Hematopoietic multipotent progenitor cell treated with erythropoietin and hydrocortisone succinate and interleukin-3 and kit ligand, for 15 days (in vitro differentiated cells): ENCODE data around the gene LARP6.
"Not testable (repeated sequence)": the region's sequence is repeated elsewhere in the genome, so short reads cannot be mapped to it uniquely, and the experiment has no call there.

Experiments
- DNase-seq: peaks from one replicate; pipeline ENCODE4 v3.0.0-alpha.2; 2015; ENCODE audit warnings: low spot score

Gene LARP6

DNA sequence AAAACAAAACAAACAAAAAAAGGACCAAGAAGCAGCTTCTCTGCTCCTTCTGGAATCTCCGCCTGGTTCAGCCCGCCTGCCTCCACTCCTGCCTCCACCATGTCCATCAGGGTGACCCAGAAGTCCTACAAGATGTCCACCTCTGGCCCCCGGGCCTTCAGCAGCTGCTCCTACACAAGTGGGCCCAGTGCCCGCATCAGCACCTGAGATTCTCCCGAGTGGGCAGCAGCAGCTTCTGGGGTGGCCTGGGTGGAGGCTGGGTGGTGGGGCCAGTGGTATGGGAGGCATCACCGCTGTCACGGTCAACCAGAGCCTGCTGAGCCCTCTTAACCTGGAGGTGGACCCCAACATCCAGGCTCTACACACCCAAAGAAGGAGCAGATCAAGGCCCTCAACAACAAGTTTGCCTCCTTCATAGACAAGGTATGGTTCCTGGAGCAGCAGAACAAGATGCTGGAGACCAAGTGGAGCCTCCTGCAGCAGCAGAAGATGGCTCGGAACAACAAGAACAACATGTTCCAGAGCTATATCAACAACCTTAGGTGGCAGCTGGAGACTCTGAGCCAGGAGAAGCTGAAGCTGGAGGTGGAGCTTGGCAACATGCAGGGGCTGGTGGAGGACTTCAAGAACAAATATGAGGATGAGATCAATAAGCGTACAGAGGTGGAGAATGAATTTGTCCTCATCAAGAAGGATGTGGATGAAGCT lies 4.8 kb upstream of the LARP6 start:
- not testable (repeated sequence) for DNase-seq

DNA sequence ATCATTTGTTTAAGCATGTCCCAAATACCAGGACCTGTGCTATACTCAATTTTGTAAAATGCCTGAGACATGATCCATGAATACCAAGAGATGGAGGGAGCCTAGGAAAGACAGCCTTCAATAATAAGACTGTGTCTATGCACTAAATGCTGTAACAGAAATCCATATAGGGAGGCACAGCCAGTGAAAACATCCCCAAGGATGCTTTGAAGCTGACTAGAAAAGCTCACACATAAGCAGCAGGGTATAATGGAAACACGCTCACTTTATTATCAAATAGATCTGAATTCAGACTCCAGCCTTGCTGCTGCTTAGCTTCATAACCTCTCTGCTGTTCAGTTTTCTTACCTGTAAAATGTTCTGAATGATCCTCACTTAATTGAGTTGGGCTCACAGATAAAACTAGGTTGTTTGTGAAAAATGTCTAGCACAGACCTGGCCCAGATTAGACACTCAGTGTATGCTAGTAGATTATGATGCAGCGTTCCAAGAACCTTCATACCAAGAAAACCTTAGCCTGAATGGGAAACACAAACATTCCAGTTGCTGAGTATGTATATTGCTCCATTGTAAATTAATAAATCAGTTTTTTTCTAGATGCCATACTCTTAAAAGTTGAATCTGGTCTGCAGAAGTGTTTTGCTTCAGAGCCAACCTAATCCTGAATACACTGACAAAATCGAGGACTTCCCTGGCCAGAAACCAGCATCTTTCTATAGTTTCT lies 3.8 kb upstream of the LARP6 start:
- no peak for DNase-seq

DNA sequence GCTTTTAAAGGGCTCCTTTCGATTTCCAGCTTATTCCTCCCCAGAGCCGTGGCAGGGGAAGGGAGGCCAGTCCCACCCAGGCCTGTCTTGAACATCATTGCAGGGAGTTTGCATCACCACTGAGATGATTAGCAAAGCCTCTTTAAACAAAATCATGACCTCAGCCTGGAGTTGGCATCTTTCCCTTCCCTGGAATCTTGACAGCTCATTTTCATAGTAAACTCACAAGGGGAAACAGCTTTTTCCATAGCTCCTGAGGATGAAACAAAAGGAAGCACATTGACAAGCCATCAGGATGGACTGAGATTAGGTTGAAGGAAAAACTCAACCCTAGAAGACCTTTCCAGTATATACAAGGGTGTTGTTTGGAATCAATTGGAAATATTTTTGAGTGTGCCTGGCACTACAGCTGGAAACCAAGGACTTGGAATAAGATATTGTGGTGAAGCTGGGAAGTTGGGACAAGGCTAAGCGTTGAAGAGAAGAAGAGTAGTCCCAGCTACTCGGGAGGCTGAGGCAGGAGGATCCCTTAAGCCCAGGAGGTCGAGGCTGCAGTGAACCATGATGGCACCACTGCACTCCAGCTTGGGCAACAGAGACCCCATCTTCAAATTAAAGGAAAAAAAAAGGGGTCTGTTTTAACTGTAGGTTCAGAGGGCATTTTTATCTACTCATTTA lies 3.1 kb upstream of the LARP6 start:
- no peak for DNase-seq

DNA sequence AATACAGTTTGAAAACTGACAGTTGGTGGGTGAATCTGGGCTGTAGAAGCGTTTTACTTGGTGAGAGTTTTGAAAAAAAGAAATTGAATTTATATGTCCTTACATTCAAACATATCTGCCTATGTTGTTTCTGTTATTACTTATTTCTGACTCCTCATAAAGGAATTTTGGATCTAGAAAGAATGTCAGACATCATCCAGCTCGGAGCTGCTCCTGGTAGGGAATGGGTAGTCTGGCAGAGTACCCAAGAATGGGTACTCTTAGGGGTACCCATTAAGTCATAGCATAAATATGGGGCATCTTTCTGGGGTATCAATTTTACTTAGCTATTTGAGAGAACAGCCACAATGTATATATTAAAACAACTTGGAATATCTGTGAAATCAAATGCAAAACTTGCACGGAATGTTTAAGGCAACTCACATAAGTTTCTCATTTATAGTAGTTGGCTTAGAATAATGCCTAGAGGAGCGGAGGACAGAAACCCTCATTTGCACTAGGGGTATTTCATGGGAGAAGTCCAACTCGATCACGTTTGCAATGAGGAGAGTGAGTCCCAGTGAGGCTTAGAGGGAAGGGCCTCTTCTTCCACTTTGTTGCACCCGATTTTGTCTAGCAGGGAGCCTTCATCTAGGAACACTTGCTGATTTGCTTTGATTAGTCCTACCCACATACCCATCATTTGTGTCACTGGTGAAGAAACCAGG lies 2.4 kb upstream of the LARP6 start:
- DNase-seq: no peak

DNA sequence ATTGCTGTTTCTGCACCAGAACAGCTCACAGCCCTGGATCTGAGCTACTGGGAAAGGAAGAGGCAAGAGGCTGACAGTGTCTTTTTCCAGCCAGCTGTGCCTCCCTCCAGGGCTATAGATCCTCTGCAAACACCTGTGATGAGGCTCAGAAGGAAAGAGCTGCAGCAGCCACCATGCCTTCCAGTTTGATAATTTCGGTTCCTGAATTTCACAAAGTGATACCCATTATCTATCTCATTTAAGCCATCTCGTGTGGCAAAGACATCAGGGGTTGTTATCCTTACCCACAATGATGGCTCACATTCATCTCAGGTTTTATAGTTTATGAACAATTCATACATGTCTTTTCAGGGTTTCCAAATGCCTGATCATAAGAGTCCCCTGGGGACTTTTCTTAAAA lies 1.8 kb upstream of the LARP6 start:
- no peak for DNase-seq

DNA sequence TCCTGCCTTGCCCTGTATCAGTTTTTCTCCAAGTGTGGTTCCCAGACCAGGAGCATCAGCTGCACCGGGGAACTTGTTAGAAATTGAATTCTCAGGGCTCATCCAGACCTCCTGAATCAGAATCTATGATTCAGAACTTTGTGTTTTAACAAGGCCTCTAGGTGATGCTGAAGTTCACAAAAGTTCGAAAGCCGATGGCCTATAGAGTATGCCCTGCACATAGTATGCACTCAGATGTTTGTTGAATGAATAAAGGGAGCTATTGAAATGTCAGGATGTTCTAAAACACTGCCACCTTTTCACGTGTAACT lies 664 bp upstream of the LARP6 start:
- no peak for DNase-seq

DNA sequence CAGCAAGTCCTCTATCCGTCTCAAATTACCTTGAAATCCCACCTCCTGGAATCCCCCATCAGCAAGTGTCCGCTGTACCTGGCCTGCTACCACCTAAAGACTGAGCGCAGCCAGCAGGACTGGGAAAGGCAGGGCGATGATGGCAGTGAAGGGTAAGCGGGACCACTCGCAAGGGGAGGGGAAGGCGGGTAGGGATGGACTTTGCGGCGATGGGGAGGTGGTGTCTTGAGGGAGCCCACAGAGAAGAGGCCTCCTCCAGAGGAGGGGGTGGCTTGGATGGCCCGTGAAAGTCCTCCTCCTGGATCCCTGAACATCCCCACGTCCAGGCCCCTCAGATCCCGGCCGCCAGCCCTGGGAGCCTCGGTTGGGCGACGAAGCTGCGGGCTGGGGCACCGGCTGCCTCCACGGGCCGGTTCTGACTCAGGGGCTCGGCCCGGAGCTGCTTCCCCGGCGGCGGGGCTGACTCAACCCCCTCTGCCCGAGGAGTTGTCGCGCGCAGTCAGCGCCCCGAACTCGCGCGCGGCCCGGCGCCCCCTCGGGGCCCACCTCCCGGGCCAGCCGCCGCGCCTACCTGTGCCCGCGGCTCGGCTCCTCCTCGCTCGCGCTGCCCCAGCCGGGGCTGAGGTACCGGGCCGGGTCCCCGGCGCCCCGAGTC lies 512 bp downstream of the LARP6 start:
- DNase-seq: no peak

DNA sequence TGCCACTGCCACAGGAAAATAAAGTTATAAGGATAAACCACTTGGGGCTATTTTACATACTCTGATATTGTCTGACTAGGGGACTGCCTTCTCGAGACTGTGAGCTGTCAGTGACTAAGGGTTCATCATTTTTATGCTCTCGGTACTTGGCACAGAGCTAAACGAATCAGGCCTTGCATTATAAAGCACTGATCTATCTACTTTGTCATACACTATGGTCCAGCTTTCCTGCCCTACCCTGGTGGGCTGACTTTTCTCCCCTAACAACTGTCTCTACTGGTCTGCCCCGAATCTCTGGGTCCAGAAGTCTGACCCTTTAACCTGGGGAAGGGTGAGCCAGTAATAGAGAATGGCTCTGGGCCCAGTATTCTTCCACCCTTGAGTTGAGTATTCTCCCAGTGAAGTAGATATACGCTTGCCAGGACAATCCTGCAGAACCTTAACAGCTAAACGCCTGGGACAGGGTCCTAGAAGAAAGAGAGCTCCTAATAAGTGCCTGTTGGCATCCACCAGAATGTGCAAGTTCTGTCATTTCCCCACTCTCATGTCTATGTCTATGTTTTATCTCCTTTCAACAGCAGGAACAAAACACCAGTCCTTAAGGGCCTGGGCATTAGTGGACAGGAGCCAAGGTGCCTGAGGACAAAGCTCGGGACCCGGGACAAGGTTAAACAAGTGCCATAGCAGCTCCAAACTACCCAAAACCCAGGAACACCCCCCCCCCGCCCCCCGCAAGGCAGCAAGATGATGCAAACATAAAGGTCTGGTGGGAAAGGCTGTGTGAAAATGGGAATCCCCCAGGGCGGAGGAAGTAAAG lies 1.2 kb downstream of the LARP6 start:
- DNase-seq: no peak

DNA sequence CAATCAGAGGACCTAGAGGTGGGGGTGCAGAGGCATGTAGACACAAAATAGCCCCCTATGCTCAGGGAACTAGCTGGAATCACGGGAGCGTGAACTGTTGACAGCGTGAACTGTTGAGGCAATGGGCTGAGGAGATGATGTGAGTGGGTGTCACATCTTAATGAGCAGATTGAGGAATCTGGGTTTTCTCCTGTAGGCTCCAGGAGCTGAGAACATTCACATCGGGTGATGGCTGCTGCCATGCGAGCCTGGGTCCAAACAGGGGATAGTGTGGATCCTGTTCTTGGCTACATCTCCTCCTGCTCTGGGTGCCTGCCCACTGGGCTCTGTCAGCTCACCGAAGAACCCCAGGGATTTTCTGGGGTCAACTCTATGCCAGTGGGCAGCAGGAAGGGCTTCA lies 2.1 kb downstream of the LARP6 start:
- DNase-seq: no peak

DNA sequence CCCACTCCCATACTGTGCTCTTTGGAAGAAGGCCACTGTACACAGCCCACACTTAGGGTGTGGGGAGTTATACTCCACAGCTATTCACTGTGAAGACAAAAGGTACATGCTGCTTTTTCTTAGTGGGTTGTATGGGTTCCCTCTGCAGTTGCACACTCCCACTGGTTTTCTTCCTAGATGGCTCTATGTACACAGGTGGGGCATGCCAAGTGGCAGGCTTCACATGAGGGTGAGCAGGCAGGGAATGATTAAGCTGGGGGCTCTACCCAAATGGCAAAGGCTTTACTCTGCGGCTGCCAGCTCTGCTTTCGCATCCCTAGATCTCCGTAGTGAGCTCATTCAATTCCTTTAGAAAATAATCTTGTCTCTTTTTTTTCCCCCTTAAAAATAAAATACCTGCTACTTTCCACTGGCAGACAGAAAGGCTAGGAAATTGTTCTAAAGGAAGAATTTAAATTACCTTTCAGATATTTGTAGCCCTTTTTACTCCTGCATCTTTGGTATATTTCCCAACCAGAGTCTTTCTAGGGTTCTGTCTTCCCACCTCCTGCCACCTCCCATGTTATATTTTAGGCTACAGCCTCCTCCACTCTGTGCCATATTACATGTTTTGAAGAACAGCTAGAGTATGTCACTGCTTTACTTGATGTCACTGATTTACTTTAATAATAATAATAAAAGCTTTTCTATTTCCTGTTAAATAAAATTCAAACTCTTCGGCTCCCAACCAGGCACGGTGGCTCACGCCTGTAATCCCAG lies 8.2 kb downstream of the LARP6 start:
- no peak for DNase-seq

DNA sequence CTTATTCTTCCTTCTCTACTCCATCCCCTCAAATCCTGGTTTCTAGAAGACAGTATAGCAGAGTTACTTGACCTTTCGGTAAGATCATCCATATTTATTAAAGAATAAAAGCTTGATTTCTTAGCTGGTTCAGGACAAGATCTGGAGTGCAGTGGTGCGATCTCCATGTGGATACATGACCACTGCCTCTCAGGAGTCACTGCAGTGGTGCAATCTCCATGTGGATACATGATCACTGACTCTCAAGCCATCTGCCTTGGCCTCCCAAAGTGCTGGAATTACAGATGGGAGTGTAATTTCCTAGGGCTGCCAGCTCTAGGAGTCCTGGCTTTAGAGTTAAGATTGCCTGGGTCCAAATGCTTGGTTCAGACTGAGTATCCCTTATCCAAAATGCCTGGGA lies 16.5 kb downstream of the LARP6 start:
- DNase-seq: no peak

DNA sequence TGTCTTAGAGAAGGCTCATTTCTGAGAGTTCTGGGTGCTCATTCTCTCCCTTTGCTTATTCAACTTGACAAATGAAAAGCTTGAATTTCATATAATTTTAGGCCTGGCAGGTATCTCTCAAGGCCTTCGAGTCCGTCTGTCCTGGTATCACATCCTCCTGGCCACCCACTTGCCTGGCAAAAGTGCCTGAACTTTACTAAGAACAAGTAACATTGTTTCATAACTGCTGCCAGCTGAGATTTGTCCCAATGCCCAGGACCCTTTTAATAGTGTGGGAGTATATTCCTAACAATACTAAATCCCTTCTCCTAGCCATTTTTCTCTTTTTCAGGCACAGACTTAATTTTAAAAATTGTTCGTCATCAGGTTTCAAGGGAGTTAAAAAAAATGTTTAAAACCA lies 18.1 kb downstream of the LARP6 start:
- no peak for DNase-seq

DNA sequence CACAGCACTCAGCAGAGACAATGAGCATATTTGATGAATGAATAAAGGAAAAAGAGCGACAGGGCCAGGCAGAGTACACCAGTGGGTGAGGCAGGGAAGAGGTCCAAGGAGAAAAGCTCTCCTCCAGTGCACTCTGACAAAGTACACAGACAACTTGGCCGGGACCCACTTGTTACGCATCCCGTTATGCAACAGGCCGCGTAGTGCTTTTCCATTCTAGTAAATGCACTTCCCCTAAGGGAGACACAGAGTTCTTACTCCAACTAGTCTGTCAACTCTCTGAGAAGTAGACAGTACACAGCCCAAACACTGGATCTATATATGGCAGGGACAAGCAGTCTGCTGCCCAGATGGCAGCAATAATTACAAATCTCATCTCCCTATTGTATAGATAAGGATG lies 18.5 kb downstream of the LARP6 start:
- no peak for DNase-seq

DNA sequence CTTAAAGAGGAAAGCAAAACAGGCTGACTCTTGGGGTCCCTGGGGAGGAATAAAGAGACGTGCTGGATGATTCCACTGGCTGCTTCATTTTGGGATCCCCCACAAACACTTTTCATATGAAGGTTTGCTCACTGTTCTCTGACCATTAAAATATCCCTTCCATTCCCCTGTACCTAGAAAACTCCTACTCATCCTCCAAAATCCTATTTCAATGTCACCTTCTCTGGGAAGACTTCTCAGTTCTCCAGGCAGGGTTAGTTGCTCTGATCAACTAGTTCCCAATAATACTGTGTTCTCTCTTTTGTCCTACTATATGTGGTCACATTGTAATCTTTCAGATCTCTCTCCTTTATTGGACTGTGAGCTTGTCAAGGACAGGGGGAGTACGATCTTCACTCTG lies 19.0 kb downstream of the LARP6 start:
- DNase-seq: no peak

DNA sequence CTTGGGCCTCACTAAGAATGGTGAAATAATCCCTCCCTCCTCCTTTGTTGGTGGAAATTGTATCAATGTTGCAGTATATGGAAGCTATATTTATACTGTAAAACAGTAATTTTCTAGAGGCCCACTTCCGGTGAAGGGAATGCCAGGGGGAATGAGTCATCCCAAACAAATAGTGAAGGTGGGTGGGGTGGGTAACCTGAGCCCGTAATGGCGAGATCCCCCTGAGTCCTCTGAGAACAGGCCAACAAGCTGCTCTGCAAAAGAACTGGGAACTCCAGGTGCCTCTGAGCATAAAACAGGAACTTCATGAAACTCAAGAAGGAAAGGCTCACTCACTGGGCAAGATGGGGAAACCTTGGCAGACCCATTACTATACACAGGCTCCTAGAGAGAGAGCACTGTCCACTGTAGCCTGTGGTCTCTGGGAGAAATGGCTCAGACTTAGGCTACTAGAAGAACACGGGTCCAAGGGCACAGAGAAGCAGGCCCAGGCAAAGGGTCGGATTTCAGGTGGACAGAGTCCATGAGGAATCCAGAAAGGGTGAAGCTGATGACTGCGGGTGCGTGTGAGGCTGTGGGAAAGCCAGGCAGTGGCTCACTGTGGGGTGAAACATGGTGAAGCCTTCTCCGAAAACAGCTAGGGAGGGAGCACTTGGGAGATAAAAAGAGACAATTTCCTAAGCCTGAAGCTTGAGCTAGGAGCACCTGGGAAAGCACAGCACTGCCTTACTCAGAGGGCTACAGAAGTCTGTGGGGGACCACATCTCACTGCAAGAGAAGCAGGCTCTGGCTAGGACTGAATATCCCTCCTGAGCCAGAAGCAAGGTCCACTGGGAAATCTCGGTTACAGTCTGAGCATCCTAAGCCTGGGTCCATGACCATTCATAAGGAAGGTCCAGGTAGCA lies 19.8 kb downstream of the LARP6 start:
- no peak for DNase-seq

DNA sequence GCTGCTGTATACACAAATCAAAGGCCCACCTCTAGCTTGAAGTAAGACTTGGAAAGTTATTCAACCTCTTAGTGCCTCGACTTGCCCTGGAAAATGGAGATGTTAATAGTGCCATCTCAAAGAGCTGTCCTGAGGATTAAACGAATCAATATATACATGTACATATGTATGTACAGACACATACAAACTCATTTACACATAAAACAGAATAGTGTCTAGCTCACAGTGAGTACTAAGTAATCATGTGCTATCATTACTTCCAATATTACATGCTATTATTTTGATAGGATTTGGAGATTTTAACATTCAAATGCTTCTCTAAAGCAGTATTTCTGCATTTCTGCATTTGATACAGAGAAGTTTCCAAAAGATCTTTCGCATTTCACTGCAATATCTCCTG lies 20.5 kb downstream of the LARP6 start:
- DNase-seq: no peak

DNA sequence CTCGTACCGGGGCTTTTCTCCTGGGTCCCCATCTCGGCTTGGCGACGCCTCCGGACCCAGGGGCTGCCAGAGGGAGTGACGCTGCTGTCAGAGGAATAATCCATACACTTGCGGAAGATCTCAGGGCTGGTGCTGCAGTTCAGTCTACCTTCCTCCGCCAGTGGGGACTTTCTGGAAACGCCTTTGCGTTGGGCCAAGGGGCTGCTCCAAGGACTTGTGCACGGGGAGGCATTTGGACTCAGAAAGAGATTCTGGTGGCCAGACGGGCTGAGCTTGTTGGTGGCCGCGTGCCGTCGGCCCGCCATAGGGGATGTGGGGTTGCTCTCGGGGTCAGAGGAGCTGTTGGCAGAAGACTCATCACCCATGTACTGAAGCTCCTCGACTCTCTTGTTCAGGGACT lies 21.8 kb downstream of the LARP6 start:
- no peak for DNase-seq

DNA sequence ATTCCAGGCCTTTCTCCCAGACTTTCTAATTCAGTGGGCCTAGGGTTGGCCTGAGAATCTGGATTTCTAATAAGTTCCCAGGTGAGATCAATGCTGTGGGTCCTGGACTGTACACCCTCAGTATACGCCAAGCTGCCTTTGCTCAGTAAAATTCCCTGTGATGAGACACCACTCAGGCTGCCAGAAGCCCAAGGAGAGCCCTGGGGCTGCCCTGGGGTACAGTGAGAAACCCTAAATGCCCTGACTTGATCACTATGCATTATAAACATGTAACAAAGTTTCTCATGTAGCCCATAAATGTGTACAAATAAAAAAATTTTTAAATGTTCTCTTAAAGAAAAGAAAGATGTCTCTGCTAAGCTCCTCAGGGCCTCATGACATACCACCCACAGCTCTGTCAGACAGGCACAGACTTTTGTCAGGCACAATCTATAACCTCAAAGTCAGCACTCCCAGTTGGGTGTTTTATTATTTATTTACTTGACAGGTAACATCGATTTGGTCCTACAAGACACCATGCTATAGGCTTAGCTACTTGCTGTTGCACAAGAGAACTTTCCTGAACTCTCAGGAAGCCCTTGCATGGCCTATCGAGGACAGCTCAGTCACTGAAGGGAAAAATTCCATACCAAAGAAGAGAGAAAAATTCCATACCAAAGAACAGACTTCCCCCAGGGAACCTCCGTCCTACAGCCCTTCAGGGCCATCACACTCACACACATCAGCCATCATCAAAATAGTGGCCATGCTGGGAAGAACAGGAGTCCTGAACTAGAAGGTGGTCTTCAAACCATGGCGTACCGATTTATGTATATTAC lies 22.7 kb downstream of the LARP6 start:
- no peak for DNase-seq

DNA sequence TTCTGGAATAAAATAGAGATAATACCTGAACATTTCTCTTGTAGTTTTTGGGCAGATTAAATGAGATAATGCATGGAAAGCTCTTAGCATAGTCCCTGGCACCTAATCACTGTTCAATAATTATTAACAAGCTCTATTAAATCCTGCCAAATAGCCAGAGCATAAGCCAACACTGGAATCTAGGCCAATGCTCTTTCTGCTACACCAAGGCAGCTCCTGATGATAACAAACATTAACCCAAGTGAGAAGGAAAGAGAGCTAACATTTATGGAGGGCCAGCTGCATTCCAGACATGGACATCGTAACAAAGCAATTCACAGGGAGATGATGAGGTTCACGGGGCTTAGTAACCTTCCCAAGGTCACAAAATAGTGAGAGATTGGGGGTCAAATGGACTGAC lies 23.3 kb downstream of the LARP6 start:
- no peak for DNase-seq
